Measurements from ENCODE around the gene COL1A1.

- TF ChIP-seq POLR2A (IDR thresholded peaks at IDR 0.05): no peak
- TF ChIP-seq, protein P1, sequence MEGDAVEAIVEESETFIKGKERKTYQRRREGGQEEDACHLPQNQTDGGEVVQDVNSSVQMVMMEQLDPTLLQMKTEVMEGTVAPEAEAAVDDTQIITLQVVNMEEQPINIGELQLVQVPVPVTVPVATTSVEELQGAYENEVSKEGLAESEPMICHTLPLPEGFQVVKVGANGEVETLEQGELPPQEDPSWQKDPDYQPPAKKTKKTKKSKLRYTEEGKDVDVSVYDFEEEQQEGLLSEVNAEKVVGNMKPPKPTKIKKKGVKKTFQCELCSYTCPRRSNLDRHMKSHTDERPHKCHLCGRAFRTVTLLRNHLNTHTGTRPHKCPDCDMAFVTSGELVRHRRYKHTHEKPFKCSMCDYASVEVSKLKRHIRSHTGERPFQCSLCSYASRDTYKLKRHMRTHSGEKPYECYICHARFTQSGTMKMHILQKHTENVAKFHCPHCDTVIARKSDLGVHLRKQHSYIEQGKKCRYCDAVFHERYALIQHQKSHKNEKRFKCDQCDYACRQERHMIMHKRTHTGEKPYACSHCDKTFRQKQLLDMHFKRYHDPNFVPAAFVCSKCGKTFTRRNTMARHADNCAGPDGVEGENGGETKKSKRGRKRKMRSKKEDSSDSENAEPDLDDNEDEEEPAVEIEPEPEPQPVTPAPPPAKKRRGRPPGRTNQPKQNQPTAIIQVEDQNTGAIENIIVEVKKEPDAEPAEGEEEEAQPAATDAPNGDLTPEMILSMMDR (IDR thresholded peaks at IDR 0.05): no peak
Measured at GRCh38 chr17:50219939-50220465, 18.6 kb upstream of the COL1A1 start.

Measured in testis (tissue), 2 donors.